ENCODE results near the gene CCDC126. TPM values are rescaled to one million over a fixed set of nuclear protein-coding genes. Genes with fewer than 3 reads are reported as not detected.

CCDC126 gene
- total RNA-seq, 2 donors from 2014 or later = 11.3 to 15.5 TPM

- DNase-seq (ENCODE audit: low spot score) = no peak
- intact Hi-C loops (cut with DNase I) = no loop called here
Observed at GRCh38 chr7:23687011-23687410, 89.8 kb downstream of the CCDC126 start.

- no peak for DNase-seq (ENCODE audit: low spot score)
- intact Hi-C loops (cut with DNase I) = no loop called here
Observed at GRCh38 chr7:23689165-23689564, 92.0 kb downstream of the CCDC126 start.

DNA sequence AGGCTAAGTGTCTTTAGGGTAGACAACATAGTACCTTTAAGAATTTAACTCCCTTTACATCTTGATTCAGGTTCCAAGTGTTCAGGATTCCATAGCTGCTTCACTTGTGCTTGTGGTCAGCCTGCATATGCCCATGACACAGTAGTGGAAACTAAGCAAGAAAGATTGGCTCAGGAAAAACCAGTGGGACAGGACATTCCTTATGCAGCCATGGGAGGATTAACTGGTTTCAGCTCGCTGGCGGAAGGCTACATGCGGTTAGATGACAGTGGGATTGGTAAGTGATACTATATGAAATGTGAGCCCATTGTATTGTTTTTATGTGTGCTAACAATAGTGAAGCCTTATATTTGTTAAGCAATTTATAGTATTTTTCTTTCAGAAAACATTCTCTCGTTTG is 94.1 kb downstream of the CCDC126 start:
- intact Hi-C loops (cut with DNase I) = no loop called here
- no peak for DNase-seq (ENCODE audit: low spot score)

DNA sequence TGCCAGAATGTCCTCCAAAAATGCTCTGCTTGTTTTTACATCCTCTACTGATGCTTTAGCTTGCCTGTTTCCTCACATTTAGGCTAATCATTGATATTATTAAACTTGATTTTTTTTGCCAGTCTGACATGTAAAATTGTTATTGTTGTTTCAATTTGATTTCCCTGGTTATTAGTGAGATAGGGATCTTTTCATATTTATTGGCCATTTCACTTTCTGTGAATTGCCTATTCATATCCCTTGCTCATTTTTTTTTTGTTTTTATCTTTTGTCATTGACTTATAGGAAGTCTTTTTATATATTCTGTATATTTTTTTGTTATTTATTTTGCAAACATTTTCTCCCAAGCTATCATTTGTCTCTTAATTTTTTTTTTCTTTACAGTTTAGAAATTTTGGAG is 96.0 kb downstream of the CCDC126 start:
- DNase-seq (ENCODE audit: low spot score) = no peak
- intact Hi-C loops (cut with DNase I) = no loop called here

Other genes with a start within 250 kb of the CCDC126 start
- under 1 TPM; 0.48 to 0.51 TPM for gene IGF2BP3, start 126.9 kb upstream of the CCDC126 start, total RNA-seq
- gene TRA2A, start 65.4 kb upstream of the CCDC126 start, total RNA-seq = 10 to 100 TPM; 51.1 to 52.2 TPM
- 1 to 10 TPM; 2.0 to 3.7 TPM for gene FAM221A, start 82.8 kb downstream of the CCDC126 start, total RNA-seq
- under 1 TPM; 0.14 to 0.62 TPM for gene STK31, start 112.8 kb downstream of the CCDC126 start, total RNA-seq

Data from posterior vena cava (tissue), 2 donors.